ENCODE results near the gene RMDN2. TPM values are rescaled to one million over a fixed set of nuclear protein-coding genes. Genes with fewer than 3 reads are reported as not detected.

RMDN2 gene
- total RNA-seq, 3 donors from 2014 or later (not counting 1 experiment from before 2014, with no cell fraction given), result 8.4 to 10.9 (median 8.4) TPM

DNA sequence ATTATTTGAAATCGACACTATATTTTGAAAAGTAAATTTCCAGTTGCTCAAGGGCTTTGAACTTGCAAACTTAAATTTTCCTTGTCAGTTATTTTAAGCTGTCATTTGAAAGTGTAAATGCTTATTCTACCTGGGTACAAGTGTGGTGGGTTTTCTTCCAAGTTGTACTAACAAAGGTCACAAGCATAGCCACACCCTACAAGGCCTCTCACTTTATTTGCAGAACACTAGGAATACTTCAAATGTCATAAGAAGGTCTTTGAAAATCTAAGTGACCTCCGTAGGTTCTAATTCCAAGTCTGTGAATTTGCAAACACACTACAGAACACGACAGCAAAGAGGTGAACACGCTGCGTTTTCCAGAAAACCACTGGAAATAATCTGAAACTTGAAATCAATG, 9.3 kb upstream of the RMDN2 start:
- no peak overlapping the region for H3K4me3 Mint-ChIP-seq
- intact Hi-C loops (cut with micrococcal nuclease), result no loop called here
- no peak for ATAC-seq
- WGBS (ENCODE audit: insufficient coverage), result 75% methylated on average over 5 of the region's 5 CpGs
- H3K36me3 Mint-ChIP-seq, result no peaks in the 10 kb centered on the region
- Histone ChIP-seq H3K4me3 (ENCODE audit: low read length) (no peak overlapping the region), H3K36me3 (ENCODE audit: control insufficient read depth, insufficient read depth, low read length) (no peaks in the 10 kb centered on the region), H3K9me3 (ENCODE audit: control insufficient read depth, insufficient read depth, low read length) (no peaks in the 10 kb centered on the region), H3K27ac (ENCODE audit: low read length) (no peak overlapping the region), H3K27me3 (ENCODE audit: control insufficient read depth, insufficient read depth, low read length) (peaks cover 3% of the 10 kb centered on the region), H3K4me1 (ENCODE audit: control insufficient read depth, insufficient read depth, low read length) (no peaks in the 10 kb centered on the region)
- no peak overlapping the region for H3K27ac Mint-ChIP-seq
- H3K27me3 Mint-ChIP-seq (ENCODE audit: low read depth in 2 of 2), result peaks cover 13 to 26% of the 10 kb centered on the region in 2 donors
- TF ChIP-seq, protein P1, sequence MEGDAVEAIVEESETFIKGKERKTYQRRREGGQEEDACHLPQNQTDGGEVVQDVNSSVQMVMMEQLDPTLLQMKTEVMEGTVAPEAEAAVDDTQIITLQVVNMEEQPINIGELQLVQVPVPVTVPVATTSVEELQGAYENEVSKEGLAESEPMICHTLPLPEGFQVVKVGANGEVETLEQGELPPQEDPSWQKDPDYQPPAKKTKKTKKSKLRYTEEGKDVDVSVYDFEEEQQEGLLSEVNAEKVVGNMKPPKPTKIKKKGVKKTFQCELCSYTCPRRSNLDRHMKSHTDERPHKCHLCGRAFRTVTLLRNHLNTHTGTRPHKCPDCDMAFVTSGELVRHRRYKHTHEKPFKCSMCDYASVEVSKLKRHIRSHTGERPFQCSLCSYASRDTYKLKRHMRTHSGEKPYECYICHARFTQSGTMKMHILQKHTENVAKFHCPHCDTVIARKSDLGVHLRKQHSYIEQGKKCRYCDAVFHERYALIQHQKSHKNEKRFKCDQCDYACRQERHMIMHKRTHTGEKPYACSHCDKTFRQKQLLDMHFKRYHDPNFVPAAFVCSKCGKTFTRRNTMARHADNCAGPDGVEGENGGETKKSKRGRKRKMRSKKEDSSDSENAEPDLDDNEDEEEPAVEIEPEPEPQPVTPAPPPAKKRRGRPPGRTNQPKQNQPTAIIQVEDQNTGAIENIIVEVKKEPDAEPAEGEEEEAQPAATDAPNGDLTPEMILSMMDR (IDR thresholded peaks at IDR 0.05), result no peak
- no peak for DNase-seq
- H3K4me1 Mint-ChIP-seq, result no peaks in the 10 kb centered on the region
- H3K9me3 Mint-ChIP-seq, result no peaks in the 10 kb centered on the region

DNA sequence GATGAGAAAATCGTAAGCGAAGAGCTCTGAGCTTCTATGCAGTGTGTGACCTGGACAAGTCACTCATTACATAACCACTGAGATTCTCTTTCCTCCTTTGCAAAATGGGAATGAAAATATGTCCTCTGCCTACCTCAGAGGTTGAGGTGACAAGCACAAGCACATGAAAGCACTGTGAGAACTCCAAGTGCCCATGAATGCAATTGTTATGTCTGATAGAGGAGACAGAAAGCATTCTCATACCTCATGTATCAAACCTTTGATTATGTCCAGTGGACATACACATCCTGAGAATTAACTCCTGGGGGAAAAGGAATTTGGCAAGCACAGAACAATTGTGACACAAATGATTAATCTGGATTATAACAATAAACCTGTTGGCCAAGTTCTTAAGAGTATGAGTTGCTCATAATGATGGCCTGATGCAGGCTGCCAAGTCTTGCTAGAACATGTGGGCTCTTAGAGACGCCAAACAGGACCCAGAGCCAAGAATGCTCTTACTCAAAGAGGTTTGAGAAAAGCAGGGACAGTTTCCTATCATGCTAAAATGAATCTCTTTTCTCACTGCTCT, 8.5 kb upstream of the RMDN2 start:
- Mint-ChIP-seq H3K4me3 (no peak overlapping the region), H3K27ac (no peak overlapping the region), H3K27me3 (ENCODE audit: low read depth in 2 of 2) (peaks cover 13 to 26% of the 10 kb centered on the region in 2 donors), H3K36me3 (no peaks in the 10 kb centered on the region), H3K9me3 (no peaks in the 10 kb centered on the region), H3K4me1 (no peaks in the 10 kb centered on the region)
- Histone ChIP-seq H3K9me3 (ENCODE audit: control insufficient read depth, insufficient read depth, low read length) (no peaks in the 10 kb centered on the region), H3K4me3 (ENCODE audit: low read length) (no peak overlapping the region), H3K27ac (ENCODE audit: low read length) (no peak overlapping the region), H3K36me3 (ENCODE audit: control insufficient read depth, insufficient read depth, low read length) (no peaks in the 10 kb centered on the region), H3K27me3 (ENCODE audit: control insufficient read depth, insufficient read depth, low read length) (peaks cover 3% of the 10 kb centered on the region), H3K4me1 (ENCODE audit: control insufficient read depth, insufficient read depth, low read length) (no peaks in the 10 kb centered on the region)
- no peak for DNase-seq
- ATAC-seq, result no peak
- 86% methylated on average over 3 of the region's 3 CpGs for WGBS (ENCODE audit: insufficient coverage)
- TF ChIP-seq, protein P1 (IDR thresholded peaks at IDR 0.05), result no peak
- intact Hi-C loops (cut with micrococcal nuclease), result no loop called here

- TF ChIP-seq, protein P1 (IDR thresholded peaks at IDR 0.05), result no peak
- H3K27me3 ChIP-seq (ENCODE audit: control insufficient read depth, insufficient read depth, low read length), result peaks cover 3% of the 10 kb centered on the region
- no peak for ATAC-seq
- WGBS (ENCODE audit: insufficient coverage), result 96% methylated on average over 8 of the region's 9 CpGs
- no peaks in the 10 kb centered on the region for H3K4me1 ChIP-seq (ENCODE audit: control insufficient read depth, insufficient read depth, low read length)
- H3K36me3 Mint-ChIP-seq, result no peaks in the 10 kb centered on the region
- H3K27ac Mint-ChIP-seq, result no peak overlapping the region
- no peak for DNase-seq
- no peaks in the 10 kb centered on the region for H3K4me1 Mint-ChIP-seq
- H3K27me3 Mint-ChIP-seq (ENCODE audit: low read depth in 2 of 2), result peaks cover 17 to 26% of the 10 kb centered on the region in 2 donors
- no peaks in the 10 kb centered on the region for H3K9me3 ChIP-seq (ENCODE audit: control insufficient read depth, insufficient read depth, low read length)
- H3K27ac ChIP-seq (ENCODE audit: low read length), result no peak overlapping the region
- no peaks in the 10 kb centered on the region for H3K36me3 ChIP-seq (ENCODE audit: control insufficient read depth, insufficient read depth, low read length)
- no peak overlapping the region for H3K4me3 Mint-ChIP-seq
- no peaks in the 10 kb centered on the region for H3K9me3 Mint-ChIP-seq
- intact Hi-C loops (cut with micrococcal nuclease), result no loop called here
- no peak overlapping the region for H3K4me3 ChIP-seq (ENCODE audit: low read length)
Measured at GRCh38 chr2:37917281-37918228, 7.5 kb upstream of the RMDN2 start.

All from natural killer cell (primary cell).